Nephron progenitor cell (in vitro differentiated cells): ENCODE data around the gene ZHX3.
"Not testable (repeated sequence)": the region's sequence is repeated elsewhere in the genome, so short reads cannot be mapped to it uniquely, and the experiment has no call there.

Source experiments
- DNase-seq: peaks from one replicate; pipeline ENCODE4 v3.0.0; 2021
- H3K27ac Mint-ChIP-seq: 2 replicates; pipeline ENCODE4 v1.8.0; 2021; ENCODE audit warnings: mild to moderate bottlenecking, moderate library complexity, mixed read lengths
- H3K27me3 Mint-ChIP-seq: 2 replicates; pipeline ENCODE4 v1.8.0; 2021; ENCODE audit warnings: mild to moderate bottlenecking, low read depth, mixed read lengths; ENCODE audit not compliant: poor library complexity
- H3K36me3 Mint-ChIP-seq: 2 replicates; pipeline ENCODE4 v1.8.0; 2021; ENCODE audit warnings: low read depth, mixed read lengths
- H3K4me1 Mint-ChIP-seq: 2 replicates; pipeline ENCODE4 v1.8.0; 2021; ENCODE audit warnings: mixed read lengths
- H3K4me3 Mint-ChIP-seq: 2 replicates; pipeline ENCODE4 v1.8.0; 2021; ENCODE audit warnings: mild to moderate bottlenecking, moderate library complexity, mixed read lengths
- H3K9me3 Mint-ChIP-seq: 2 replicates; pipeline ENCODE4 v1.8.0; 2021; ENCODE audit warnings: mild to moderate bottlenecking, moderate library complexity, mixed read lengths
- CTCF ChIP-seq: fragments of 200-600 bp; sonication (generic); IDR thresholded peaks from 2 replicates; pipeline ENCODE4 v1.5.0; 2021; ENCODE audit warnings: antibody characterized with exemption

ZHX3 gene

GRCh38 chr20:41242807-41243206 lies 74.7 kb downstream of the ZHX3 start:
- TF ChIP-seq CTCF = no peak
- no peak overlapping the region for H3K4me3 Mint-ChIP-seq
- H3K4me1 Mint-ChIP-seq = peaks cover 49% of the 10 kb centered on the region
- no peak for DNase-seq
- peaks cover 6% of the 10 kb centered on the region for H3K36me3 Mint-ChIP-seq
- no peaks in the 10 kb centered on the region for H3K9me3 Mint-ChIP-seq
- no peak overlapping the region for H3K27ac Mint-ChIP-seq
- H3K27me3 Mint-ChIP-seq = no peaks in the 10 kb centered on the region

GRCh38 chr20:41242352-41242751 lies 75.2 kb downstream of the ZHX3 start:
- Mint-ChIP-seq H3K4me3 (no peak overlapping the region), H3K36me3 (peaks cover 6% of the 10 kb centered on the region), H3K4me1 (peaks cover 44% of the 10 kb centered on the region), H3K27ac (no peak overlapping the region), H3K27me3 (no peaks in the 10 kb centered on the region), H3K9me3 (no peaks in the 10 kb centered on the region)
- DNase-seq = no peak
- no peak for TF ChIP-seq CTCF

GRCh38 chr20:41237233-41237632 lies 80.3 kb downstream of the ZHX3 start:
- not testable (repeated sequence) for H3K9me3 Mint-ChIP-seq, DNase-seq, H3K27me3 Mint-ChIP-seq, H3K27ac Mint-ChIP-seq, H3K4me3 Mint-ChIP-seq, H3K36me3 Mint-ChIP-seq
- peaks cover 31% of the 10 kb centered on the region for H3K4me1 Mint-ChIP-seq

- H3K27ac Mint-ChIP-seq, H3K4me3 Mint-ChIP-seq, H3K27me3 Mint-ChIP-seq, DNase-seq, H3K36me3 Mint-ChIP-seq, H3K9me3 Mint-ChIP-seq: not testable (repeated sequence)
- peaks cover 32% of the 10 kb centered on the region for H3K4me1 Mint-ChIP-seq
These were observed 80.7 kb downstream of the ZHX3 start for GRCh38 chr20:41236818-41237217.

- H3K27ac Mint-ChIP-seq = no peak overlapping the region
- TF ChIP-seq CTCF = no peak
- H3K36me3 Mint-ChIP-seq = peaks cover 6% of the 10 kb centered on the region
- peaks cover 44% of the 10 kb centered on the region for H3K4me1 Mint-ChIP-seq
- no peaks in the 10 kb centered on the region for H3K27me3 Mint-ChIP-seq
- DNase-seq = no peak
- no peaks in the 10 kb centered on the region for H3K9me3 Mint-ChIP-seq
- no peak overlapping the region for H3K4me3 Mint-ChIP-seq
These were observed 83.0 kb downstream of the ZHX3 start for GRCh38 chr20:41234546-41234945.

- DNase-seq = no peak
- no peak for TF ChIP-seq CTCF
- H3K4me1 Mint-ChIP-seq = peaks cover 46% of the 10 kb centered on the region
- H3K4me3 Mint-ChIP-seq = no peak overlapping the region
- H3K9me3 Mint-ChIP-seq = peaks cover under 1% of the 10 kb centered on the region
- peaks cover 6% of the 10 kb centered on the region for H3K36me3 Mint-ChIP-seq
- no peak overlapping the region for H3K27ac Mint-ChIP-seq
- H3K27me3 Mint-ChIP-seq = no peaks in the 10 kb centered on the region
These were observed 83.5 kb downstream of the ZHX3 start for GRCh38 chr20:41234041-41234440.

GRCh38 chr20:41232973-41233926 lies 84.3 kb downstream of the ZHX3 start:
- H3K4me3 Mint-ChIP-seq = no peak overlapping the region
- no peak for DNase-seq
- peaks cover 54% of the 10 kb centered on the region for H3K4me1 Mint-ChIP-seq
- peaks cover 4% of the 10 kb centered on the region for H3K9me3 Mint-ChIP-seq
- H3K27me3 Mint-ChIP-seq = no peaks in the 10 kb centered on the region
- H3K27ac Mint-ChIP-seq = no peak overlapping the region
- H3K36me3 Mint-ChIP-seq = peaks cover 5% of the 10 kb centered on the region
- no peak for TF ChIP-seq CTCF
